Activated CD8-positive, alpha-beta memory T cell treated with anti-CD3 and anti-CD28 coated beads for 1 hour (primary cell): ENCODE measurements around the gene FOXN3.

Experiments
- DNase-seq, 2 donors: peaks; one replicate each; pipeline ENCODE4 v3.0.0-alpha.2; 2020; ENCODE audit warnings: low read depth in 1 of 2; ENCODE audit errors: extremely low read depth in 1 of 2

The FOXN3 gene

DNA sequence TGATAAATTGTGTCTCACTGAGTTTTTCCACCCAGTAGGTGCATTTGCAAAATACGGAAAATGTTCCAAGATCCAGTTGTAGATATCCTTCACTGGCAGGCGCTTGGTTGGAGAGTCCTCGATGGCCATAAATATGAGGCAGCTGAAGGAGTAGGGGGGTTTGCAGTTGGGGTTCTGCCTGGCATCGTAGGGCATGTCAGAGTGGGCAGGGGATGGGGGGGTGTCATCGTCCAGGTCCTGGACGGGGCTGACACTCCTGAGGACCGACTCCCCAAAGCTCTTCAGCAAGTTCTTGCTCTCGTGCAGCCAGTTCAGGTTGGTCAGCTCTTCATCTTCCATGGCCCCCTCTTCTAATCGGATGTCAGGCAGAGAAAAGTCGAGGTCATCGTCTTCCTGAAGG is 5.1 kb downstream of the FOXN3 start:
- no peak for DNase-seq

- DNase-seq, result no peak
Measured at GRCh38 chr14:89409961-89410360, 7.1 kb downstream of the FOXN3 start.

GRCh38 chr14:89408907-89409700 is 7.9 kb downstream of the FOXN3 start:
- no peak for DNase-seq

GRCh38 chr14:89407856-89408255 is 9.2 kb downstream of the FOXN3 start:
- no peak for DNase-seq

GRCh38 chr14:89406941-89407340 is 10.1 kb downstream of the FOXN3 start:
- no peak for DNase-seq

GRCh38 chr14:89406361-89406760 is 10.7 kb downstream of the FOXN3 start:
- DNase-seq, result no peak

DNA sequence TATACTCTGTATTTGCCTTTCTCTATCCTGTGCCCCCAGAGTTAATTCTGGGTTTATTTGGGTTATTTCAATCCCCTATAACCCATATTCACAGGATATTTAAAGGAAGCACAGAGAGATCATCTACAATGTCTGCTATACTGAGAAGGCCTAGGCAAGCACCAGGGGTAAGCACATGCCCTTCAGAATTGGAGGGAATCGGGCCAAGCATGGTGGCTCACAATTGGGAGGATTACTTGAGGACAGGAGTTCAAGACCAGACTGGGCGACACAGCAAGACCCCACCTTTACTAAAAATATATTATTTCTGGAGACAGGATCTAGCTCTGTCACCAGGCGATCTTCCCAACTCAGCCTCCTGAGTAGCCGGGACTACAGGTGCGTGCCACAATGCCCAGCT is 11.3 kb downstream of the FOXN3 start:
- no peak for DNase-seq

DNA sequence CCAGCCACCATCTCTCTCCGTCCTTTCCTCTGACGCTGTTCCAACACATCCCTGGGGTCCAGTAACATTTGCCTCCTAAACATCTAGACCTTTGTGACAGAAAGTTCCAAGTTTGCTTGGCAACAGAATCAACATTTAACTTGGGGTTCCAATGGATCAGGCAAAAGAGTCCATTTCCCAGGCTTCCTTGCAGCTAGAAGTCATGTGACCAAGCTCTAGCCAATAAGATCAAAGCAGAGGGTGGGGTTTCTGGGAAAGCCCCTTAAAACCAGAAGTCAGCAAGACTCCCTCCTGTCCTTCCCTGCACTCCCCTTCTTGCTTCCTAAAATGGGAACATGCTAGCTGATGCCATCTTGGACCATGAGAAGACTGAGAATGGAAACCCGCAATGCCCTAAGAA is 14.7 kb downstream of the FOXN3 start:
- no peak for DNase-seq

DNA sequence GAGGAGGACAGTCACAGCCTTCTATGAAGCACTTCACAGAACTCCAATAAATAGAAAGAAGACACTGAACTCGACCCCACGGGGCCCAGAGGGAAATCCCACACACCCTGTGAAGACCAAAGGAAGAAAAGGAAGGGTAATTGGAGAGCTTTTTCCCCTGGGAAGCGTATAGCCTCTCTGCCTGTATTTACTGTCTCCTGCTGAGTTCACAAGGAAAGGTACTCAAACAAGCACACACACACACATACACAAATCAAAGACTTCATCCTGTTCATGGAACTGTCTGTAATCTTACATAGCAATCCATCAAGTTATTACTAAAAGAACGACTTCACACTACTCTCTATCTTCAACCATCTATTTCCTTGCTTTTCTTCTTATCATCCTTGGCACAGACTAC is 15.3 kb downstream of the FOXN3 start:
- no peak for DNase-seq

DNA sequence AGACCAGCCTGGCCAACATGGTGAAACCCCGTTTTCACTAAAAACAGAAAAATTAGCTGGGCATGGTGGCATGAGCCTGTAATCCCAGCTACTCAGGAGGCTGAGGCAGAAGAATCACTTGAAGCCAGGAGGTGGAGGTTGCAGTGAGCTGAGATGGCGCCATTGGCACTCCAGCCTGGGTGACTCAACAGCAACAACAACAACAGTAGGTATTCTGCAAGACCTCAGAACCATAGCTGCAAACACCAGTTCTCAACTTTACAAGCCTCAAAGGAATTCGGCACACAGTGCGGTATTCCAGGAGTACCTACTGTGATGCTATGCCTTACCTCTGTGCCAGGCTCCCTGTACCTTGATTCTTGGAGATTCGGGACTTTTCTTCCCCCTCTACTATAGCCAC is 15.8 kb downstream of the FOXN3 start:
- DNase-seq, result no peak

GRCh38 chr14:89400529-89400928 is 16.5 kb downstream of the FOXN3 start:
- no peak for DNase-seq

- DNase-seq, result no peak
Measured at GRCh38 chr14:89399594-89400068, 17.4 kb downstream of the FOXN3 start.

GRCh38 chr14:89399157-89399556 is 17.9 kb downstream of the FOXN3 start:
- no peak for DNase-seq

DNA sequence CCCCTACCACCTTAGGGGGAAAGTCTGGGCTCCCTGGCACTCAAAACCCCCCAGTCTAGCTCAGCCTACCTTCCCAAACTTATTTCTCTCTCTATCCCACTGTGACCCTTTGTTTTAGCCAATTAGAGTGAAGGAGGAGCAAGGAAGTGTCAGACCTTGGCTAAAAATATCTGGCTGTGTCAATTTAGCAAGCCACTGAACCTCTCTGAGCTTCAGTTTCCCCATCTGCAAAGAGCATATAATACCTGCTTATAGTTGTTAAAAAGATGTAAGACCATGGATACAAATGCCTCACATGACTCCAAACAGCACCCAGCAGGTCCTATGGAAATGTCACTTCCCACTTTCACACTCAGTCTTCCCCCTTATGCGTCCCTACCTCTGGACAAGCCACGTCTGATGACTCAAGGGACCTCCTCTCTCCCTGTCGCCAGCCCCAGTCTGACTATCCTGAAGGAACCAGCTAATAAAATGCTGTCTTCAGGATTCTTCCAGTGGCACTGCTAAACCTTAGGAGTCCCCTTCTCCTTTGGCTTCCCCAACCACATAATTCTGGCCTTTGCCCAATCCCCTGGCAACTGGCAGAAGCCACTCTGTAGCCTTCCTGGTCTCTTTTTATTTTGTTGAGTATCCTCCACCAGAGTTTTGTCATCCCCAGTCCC is 19.3 kb downstream of the FOXN3 start:
- no peak for DNase-seq

- no peak for DNase-seq
Measured at GRCh38 chr14:89394972-89395371, 22.1 kb downstream of the FOXN3 start.

DNA sequence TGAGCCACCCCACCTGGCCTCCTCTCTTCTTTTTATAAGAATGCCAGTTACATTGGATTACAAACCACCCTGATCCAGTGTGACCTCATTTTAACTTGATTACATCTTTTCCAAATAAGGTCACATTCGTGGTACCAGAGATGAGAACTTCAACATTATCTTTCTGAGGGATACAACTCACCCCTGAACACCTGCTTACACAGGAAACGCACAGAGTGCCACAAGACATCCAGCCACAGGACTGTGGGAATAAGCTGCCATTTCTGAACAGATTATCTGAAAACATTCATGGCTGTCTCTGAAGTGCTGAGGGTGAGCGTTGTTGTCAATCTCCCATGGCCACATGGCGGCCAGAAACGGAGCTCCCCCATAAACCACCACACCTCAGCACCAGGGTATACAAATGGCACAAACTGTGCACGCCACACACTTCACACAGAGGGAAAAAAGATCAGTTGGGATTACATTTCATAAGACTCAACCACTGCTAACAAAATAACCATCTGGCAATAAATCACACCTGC is 23.7 kb downstream of the FOXN3 start:
- DNase-seq, result no peak

GRCh38 chr14:89392181-89392580 is 24.9 kb downstream of the FOXN3 start:
- DNase-seq, result no peak

DNA sequence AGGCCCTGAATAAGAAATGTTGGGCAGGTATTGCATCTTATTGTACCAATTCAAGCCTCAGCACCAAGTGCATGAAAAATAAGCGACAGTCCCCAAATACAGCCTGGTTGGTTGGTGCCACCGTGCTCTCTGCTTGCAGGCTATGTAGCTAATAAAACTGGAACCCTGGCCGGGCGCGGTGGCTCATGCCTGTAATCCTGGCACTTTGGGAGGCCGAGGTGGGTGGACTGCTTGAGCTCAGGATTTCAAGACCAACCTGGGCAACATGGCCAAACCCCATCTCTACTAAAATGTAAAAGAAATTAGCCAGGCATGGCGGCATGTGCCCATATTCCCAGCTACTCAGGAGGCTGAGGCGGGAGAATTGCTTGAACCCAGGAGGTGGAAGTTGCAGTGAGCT is 25.5 kb downstream of the FOXN3 start:
- no peak for DNase-seq

- DNase-seq, result no peak
Measured at GRCh38 chr14:89391123-89391522, 25.9 kb downstream of the FOXN3 start.

DNA sequence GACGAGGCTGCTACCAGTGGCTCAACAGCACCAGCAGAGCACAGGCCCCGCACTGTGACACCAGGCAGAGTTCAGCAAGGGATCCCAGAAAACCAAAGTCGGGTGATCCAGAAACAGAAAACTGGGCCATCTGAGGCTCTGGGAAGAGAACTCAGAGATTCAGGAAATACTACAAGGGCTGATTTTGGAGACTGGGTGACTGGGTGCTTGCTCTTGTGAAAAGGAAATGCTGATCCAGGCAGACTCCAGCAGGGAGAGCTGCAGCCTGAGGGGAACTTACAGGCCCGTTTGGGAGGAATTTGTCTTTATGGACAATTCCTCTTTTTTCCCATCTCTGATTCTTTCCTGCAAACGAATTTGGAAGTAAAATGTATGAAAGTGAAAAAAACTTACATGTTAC is 28.2 kb downstream of the FOXN3 start:
- no peak for DNase-seq

GRCh38 chr14:89387922-89388685 is 28.9 kb downstream of the FOXN3 start:
- DNase-seq, result no peak
